NCI-H1436 (cell line): ENCODE results near the gene PTPRR.

ENCODE experiments used
- DNase-seq: peaks from one replicate; lab custom pipeline; 2025; lab: John Stamatoyannopoulos, UW

The PTPRR gene

DNA sequence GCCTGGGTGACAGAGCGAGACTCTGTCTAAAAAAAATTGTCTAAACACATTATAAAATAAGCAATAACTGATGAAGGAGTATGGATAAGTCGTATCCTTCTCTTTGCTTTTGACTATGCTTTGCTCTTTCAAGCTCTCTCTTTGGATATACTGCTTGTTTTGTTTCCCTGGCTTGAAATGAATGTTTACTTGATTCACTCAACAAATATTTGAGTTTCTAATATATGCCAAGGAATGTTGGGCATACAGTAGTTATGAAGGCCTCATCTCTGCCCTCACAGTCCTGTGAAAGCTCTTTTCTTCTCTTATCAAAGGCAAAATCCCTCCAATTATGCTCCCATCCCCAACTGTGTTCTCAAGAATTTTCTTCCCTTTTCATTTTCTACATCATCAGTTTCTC lies 123.5 kb downstream of the PTPRR start:
- no peak for DNase-seq

DNA sequence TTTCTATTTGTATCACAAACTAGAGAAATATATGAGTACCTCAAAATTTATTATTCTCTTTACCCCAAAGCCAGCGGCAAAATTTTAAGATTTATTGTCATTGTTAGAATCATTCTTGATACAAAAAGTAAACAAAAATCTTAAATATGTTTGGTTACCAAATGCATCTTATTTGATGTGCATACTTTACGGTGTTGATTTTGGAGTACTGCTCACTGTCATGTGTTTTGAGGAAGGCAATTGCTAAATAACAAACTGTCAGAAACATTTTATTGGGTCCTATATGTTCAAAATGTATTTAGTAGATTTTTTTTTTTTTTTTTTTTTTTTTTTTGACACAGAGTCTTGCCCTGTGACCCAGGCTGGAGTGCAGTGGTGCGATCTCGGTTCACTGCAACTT lies 124.9 kb downstream of the PTPRR start:
- DNase-seq, result no peak

DNA sequence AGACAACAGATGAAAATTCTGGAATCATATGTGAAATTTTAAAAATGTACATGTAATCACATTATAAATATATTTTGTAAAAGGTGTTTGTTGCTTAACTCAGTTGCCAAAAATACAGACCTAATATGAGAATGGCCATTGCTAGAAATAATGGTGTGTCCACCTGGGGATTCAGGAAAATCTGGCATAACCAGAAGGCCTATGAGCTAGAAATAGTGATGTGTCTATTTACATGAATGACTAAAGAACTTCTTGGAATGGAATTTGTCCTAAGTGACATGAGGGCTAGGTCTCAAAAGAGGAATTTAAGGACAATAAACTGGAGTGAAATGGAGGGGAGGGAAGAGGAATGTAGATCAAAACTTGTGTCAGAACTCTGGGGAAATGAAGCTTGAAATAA lies 126.4 kb downstream of the PTPRR start:
- no peak for DNase-seq

DNA sequence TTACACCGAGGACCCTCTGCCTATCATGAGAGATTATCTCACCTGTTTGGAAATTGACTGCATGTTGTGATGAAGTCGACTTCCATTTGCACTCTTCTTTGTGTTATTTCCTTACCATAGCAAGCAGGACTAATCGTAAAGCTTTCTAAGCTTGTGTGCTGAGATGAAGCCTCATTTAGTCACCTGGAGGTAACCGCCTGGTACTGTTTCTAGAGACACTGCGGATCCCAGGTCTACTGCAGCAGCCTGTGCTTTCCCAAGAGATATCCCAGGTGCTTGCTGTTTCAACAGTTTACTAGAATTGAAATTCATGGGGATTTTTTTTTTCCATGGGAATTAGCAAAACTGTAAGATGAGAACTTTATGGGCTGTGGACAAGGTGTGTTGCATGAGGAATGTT lies 131.8 kb downstream of the PTPRR start:
- no peak for DNase-seq

DNA sequence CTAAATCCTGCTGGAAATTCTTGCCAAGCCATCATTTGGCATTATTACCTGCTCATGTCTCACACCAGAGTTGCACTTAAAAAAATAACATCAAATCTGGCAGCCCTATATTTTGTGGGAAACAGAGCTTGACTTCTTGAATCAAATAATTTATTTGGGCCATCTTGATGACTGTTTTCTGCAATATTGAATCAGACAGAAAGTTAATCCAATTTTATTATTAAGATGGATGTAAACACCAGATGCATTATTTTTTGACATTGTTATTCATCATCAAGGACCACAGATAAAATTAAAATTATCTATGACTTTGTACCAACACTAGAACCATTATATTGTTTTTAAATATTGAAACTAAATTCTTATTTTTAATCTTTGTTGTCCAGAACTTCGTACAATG lies 132.9 kb downstream of the PTPRR start:
- no peak for DNase-seq

DNA sequence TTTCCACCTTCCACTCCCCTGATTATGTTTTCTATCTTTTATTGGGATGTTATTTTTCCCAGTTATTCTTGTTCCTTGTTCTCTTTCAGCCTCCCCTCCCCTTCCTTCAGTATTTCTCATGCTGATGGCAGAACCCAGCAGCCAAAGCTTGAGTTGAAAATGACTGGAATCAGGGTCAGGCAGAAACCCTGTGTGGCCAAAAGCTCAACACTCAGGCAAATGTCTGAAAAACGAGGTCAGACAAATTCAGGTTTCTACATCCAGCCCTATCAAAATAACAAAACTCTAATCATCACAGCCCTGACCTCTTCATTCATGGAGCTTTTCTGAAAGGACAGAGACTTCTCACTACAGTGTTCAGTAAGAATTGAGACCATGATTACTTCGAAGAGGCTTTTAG lies 134.6 kb downstream of the PTPRR start:
- DNase-seq, result no peak

DNA sequence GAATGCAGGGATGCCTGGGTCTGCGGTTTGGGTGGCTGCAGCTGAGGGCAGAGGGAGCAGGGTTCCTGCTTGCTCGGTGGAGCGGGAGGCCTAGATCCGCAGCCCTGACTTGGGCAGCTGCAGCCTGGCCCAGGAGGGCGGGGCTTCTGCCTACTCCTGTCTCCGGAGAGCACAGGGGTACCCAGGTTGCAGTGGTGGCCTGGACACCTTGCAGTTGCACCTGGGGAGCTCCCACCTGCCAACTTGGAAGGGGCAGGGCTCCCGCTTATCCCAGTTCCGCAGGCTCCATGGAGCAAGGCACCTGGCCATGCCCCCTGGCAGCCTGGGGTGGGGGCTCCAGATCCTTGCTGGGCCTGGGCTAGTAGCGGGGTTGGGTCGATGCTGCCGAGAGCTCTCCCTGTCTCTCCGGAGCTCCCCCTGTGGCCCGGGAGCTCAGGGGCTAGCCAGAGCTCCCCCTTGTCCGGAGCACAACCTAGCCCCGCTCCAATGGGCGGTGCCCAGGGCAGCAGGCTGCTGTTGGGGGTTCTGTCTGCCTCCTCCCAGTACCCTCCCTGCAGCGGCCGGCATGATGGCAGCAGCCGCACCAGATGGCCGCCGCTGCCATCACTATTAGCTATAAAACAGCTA lies 136.4 kb downstream of the PTPRR start:
- no peak for DNase-seq

DNA sequence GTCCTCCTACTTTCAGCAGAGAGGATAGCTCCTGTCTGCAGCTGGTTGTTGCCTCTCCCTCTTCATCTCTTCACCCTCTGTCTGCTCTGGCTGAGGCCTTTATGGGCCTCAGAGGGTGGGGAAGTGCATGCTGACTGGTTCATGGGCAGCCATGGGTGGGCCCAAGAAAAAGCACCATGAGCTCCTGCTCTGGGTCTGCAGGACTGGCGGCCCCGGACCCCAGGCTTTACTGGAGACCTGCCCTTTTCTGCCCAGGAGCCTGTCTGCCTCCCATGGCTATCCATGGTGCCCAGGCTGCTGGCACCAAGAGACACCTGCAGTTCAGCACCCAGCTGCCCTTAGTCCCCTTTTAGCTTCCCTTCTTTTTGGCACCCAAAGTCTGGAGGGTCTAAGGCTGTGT lies 137.1 kb downstream of the PTPRR start:
- no peak for DNase-seq

DNA sequence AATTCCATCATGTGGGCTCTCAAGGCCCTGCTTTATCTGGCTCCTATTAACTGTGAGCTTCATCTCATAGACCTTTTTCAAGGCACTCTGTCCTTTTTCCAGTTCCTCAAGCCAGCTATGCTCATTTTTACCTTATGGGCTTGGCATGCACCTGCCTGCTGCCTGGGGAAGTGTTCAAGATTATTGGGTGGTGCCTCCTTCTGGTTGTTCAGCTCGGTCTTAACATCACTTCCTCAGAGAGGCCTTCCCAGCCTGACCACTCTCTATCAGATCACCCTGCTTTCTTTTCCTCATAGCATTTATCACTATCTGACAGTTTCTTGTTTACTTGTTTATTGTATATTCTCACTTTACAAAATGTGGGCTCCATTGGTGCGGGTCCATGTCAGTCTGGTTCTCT lies 141.3 kb downstream of the PTPRR start:
- no peak for DNase-seq

DNA sequence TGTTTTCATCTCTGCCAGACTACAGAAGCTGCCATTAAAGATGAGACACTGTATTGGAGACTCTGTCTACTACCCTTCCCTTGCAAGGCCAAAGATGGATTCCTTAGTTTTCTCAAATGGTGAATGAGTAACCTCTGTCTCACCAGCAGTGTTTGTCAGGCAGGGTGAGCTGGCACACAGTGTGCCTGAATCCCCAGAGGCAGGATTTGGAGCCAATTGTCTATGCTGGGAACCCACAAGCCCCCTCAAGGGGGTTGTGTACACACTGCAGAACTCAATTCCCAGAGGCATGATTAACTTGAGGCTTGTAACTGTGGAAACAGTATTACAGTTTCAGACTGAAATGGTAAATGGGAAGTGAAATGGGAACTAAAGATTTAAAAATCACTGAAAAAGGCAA lies 146.5 kb downstream of the PTPRR start:
- DNase-seq, result peak; percentile 17

DNA sequence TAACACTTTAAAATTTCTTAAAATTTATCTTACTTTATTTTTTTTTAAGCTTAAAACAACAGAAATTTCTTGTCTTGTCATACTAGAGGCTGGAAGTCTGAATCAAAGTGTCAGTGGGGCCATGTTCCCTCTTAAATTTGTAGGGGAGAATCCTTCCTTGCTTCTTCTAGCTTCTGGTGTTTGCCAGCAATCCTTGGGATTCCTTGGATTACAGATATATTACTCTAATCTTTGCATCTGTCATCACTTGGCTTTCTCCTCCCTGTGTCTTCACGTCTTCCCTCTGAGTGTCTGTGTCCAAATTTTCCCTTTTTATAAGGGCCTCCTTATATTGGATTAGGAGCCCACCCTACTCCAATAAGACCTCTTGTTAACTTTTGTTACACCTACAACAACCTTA lies 147.7 kb downstream of the PTPRR start:
- DNase-seq, result no peak

DNA sequence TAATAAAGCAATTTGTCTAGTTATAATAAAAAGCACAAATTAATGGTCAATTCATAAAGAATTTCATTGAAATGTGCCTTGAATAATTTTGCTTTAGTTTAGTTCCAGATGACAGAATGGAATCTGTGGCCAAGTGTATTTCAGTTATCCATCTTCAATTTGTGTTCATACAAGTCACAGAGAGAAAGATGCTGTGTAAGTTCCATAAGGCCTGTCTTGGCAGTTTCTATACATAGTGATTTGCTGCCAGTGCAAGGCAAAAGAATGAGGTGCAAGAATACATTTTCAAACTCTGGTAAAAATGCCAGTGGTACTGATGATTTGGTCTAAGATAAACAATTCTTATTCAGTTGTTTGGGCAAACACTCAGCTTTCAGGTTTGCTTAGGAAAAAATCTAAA lies 149.0 kb downstream of the PTPRR start:
- no peak for DNase-seq

DNA sequence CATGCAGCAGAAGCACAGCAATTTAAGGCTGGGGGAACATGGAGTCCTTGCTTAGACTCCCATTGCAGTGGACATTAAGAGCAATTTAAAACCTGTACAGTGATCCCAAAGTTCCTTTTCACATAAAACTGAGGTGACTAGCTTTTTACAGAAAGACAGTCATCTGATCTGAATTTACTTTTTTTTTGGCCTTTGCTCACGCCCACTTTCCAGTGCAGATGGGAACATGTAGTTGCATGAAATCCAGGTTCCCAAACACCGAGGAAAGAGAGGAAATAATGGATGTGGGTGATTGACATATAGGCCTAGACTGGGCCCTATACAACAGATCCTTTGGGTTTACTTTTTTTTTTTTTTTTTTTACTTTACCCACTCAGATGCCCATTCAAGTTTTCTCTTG lies 156.9 kb downstream of the PTPRR start:
- DNase-seq, result no peak

DNA sequence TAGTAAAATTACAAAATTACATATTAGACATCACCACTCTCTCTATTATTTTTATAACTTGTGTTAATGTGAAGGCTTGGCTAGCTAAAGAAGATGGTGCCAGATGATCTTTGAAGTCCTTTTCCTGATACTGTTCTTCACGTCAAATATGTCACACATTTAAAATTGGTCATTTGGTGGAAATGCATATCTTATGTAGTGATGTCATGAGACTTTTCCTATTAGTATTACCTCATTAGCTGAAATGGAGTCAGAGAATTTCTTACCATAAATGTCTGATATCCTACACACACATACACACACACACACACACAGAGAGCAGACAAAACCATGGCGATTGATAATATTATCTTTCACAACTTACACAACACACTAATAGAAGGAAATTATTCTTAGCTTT lies 158.5 kb downstream of the PTPRR start:
- DNase-seq, result no peak

DNA sequence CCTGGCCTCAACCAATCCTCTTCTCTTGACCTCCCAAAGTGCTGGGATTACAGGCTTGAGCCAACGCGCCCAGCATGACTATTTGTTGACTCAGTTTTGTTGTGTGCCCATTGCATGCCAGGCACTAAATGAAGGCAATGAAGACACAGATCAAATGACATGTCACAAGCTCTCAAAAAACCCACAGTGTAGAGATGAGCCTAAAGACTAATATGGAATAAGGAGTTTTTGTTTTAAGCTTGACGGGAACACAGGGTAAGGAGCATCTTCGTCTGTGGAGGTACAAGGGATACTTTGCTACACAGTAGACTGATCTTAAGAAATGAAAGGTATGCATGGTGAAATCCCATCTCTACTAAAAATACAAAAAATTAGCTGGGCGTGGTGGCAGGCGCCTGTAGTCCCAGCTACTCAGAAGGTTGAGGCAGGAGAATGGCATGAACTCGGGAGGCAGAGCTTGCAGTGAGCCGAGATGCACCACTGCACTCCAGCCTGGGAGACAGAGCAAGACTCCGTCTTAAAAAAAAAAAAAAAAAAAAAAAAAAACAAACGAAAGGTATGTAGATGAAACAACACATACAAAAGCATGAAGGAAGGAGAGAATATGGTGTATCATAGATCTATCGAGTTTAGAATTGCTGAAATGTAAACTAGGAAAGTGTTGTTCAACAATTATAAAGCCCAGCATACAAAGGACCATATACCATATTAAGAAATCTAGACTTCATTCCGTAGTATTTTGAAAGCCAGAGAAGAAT lies 161.2 kb downstream of the PTPRR start:
- no peak for DNase-seq

DNA sequence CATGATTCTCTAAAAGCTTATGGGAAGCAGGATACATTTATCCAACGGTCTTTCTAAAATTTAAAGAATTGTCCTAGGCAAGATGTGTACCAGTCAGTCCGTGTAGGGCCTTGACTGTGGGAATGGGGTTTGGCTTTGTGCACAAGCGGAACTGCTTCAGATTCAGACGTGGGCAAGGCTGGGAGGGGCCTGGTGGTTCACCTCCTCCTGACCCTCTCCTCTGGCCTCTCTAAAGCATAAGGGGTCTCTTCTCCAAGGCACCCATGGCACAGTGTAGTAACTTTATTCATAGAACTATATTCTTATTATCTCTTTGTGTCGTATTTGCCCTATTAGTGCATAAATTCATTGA lies 162.1 kb downstream of the PTPRR start:
- DNase-seq, result no peak

DNA sequence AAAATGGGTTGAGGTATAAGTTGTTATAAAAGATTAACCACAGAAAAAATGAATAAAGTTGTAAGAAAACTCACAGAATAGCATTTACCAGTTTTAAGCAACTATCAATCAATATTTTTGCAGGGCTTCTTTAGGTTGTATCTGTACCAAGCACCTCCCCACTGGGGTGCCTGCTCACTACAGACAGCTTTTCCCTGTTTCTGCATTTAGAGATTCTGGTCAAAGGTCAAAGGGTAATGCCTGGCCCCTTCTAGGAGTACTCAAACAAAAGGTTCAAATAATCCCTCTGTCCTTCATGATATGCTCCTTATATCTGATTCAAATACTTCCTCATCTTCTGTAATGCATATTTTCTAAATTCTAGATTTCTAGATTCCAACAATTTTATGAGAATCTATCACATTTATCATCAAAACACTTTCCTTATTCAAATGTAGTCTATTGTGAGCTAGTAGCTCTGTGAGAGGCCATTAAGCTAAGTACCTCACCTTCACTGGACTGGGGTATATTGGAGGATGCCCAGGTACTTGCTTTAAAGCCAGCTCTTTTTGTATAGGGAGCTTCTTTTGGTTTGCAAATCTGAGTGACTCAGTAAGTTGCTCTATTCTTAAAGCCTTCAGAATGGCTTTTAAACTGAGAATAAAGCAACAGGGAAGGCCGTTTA lies 162.6 kb downstream of the PTPRR start:
- DNase-seq, result no peak

DNA sequence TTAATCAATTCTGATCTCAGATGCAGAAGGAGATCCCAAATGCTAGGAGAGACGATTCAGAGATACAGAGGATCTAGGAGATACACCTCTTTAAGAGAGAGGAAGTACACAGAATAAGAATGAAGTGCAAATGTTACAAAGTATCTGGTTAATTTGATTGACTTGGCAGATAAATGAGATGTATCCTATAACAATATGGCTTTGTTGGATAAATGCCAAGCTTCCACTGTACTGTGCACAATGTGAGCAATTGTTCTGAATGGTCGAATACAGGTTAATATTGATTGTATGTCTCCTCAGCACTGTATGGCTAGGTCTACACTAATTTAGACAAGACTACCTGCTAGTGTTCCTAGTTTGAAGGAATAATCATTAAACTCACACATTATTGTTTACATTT lies 163.7 kb downstream of the PTPRR start:
- DNase-seq, result no peak

DNA sequence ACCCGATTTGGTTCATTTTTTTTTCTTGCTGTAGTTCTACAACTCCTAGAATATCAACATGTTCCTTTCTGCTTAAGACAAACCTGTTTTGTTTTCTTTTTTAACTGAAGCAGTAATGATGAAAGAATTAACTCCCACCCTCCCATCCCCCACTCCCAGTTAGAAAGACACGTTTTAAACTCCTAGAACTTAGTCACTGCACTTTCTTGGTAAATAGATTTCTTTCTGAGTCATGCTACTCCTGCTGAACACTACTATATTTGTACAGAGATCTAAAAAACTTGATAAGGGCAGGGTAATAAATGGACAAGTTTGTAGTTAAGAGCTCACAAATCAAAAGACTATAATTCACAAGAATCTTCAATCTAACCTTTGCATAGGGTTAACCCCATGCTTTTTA lies 164.4 kb downstream of the PTPRR start:
- no peak for DNase-seq

DNA sequence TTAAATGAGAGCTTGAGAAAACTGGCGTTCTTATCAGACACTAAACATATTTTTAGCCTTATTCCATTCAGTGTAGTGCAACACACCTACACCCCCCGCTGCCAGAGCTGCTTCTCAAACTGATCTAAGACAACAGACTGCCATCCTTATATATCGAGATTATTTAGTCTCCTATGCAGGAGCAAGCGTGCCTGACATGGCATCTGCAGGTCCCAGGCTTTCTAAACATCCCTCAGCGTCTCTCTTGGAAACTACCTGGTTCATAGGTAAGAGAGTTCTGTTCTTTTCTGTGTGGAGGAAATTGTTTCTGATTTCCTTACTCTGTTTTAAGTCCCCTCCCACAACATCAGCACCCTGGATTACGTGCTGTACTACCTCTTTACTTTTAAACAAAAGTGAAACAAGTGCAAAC lies 166.2 kb downstream of the PTPRR start:
- DNase-seq, result no peak

DNA sequence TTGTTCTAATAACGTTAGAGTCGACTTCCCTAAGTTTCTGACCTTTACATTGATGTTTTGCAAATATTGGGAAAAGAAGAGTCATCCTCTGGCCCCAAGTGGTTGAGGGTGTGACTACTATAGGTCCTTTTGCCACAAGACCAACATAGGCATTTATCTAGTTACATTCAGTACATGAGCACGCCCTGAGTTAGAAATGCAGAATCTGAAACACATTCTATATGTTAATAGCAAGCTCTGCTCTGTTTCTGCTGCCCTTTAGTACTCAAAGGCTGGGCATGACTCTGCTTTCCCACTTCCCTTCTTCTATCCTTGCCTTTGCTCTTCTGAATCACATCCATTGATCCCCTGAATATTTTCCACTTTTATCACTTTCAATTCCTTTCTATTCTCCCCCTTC lies 168.2 kb downstream of the PTPRR start:
- DNase-seq, result no peak

DNA sequence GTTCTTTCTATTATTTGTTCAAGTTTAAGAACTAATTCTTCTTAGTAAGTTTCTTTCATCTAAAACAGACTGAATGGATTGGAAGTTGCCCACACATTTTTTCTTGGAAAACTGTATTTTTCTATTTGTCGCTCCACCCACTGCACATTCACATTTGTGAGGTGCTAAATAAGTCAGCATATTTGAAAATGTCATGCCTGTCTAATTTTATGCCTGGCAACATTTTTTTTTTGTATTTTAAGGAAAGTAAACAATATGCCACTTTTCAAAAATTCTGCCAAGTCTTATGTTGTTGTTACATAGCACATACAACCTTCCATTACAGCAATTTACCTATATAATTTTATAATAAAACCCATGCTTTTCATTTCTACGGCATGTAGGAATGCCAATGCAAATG lies 170.6 kb downstream of the PTPRR start:
- DNase-seq, result no peak

DNA sequence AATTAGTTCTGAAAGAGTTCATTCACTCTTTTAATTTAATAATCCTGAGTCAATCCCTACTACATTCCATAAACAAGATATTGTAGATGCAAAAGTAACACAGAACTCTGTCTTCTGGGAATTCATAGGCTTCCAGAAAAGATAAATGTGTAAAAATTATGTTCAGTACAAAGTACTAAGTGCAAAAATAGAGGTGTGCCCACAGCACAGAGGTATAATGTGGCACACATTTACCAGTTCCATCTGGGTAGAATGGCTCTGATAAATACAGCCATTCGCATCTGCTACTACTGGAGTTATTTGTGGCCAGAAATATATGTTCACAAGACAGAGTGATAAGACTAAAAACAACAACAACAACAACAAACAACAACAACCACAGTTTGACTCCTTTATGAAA lies 171.7 kb downstream of the PTPRR start:
- DNase-seq, result no peak
